ENCODE data around the gene ATOH8.
A peak's percentile ranks its signal among the peaks of the same experiment; 100 is the strongest.

ATOH8 gene

GRCh38 chr2:85744741-85745601, 8.8 kb upstream of the ATOH8 start:
- no peak for TF ChIP-seq CTCF (IDR thresholded peaks at IDR 0.05; ENCODE audit: extremely low read depth, missing control alignments)
- DNase-seq (ENCODE audit: low spot score) = no peak

DNA sequence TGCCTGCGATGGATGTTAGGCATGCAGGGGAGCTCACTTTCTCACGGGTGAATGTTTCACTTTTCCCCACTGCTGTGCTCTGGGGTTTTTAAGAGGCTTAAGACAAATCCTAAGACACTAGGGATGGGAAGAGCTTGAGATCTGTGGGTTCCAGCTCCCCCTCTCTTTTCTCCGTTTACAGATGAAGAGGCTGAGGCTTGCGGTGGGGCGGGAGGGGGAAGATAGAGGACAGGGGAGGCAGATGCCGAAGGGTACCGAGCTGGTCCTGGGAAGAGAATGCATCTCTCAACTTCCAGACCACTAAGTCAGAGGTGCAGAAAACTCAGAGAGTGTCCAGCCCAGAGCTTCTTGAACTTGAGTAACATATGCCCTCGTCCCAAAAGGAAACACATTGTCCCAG, 8.2 kb upstream of the ATOH8 start:
- no peak for DNase-seq (ENCODE audit: low spot score)
- no peak for TF ChIP-seq CTCF (IDR thresholded peaks at IDR 0.05; ENCODE audit: extremely low read depth, missing control alignments)

- no peak for DNase-seq (ENCODE audit: low spot score)
- no peak for TF ChIP-seq CTCF (IDR thresholded peaks at IDR 0.05; ENCODE audit: extremely low read depth, missing control alignments)
Observed at GRCh38 chr2:85746321-85747004, 7.3 kb upstream of the ATOH8 start.

- DNase-seq (ENCODE audit: low spot score) = no peak
- TF ChIP-seq CTCF (IDR thresholded peaks at IDR 0.05; ENCODE audit: extremely low read depth, missing control alignments) = no peak
Observed at GRCh38 chr2:85747441-85747840, 6.3 kb upstream of the ATOH8 start.

GRCh38 chr2:85748039-85748734, 5.6 kb upstream of the ATOH8 start:
- peak; percentile 71 for DNase-seq (ENCODE audit: low spot score)
- TF ChIP-seq CTCF (IDR thresholded peaks at IDR 0.05; ENCODE audit: extremely low read depth, missing control alignments) = no peak

DNA sequence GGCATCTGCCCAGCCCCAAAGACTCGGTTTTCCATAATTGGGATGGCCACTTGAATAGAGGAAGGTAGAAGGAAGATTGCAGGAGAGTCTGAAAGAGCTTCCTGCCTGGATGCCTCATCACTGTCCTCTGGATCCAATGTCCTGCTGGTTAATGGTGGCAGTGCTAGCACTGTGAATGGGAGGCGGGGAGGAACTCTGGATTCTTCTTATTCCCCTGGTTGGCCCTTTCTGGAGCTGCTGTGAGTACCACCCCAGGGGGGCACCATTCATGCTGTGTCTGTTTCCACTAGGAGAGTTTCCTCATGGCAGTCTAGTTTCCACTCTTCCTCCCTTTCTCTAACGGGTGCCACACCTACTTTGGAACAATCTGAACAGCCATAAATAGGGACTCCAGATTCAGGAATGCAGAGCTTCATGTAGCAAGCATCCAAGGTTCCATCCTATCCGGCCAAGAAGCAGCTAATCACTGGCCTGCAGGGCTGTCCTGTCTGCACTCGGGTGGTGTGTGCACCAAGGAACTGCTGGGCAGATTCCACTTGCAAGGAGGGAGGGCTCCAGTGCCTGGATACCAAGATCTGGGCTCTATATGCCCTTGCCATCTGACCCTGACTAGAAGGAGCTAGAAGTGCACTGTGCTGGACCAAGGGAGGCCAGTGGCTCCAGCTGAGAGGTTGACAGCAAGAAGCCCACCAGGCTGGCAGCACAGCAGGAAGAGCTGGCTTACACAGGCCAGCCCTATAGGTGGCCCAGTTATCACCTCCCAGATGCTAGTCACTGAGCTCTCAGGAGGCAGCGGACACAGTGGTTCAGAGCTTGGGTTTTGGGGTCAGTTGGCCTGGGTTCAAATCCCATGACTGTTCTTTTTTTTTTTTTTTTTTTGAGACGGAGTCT, 4.6 kb upstream of the ATOH8 start:
- DNase-seq (ENCODE audit: low spot score) = no peak
- no peak for TF ChIP-seq CTCF (IDR thresholded peaks at IDR 0.05; ENCODE audit: extremely low read depth, missing control alignments)
